GM12873 (cell line): ENCODE results near the gene NR2C1.

Source experiments
- TF ChIP-seq, protein P1 (sequence below): IDR thresholded peaks from 2 replicates; pipeline ENCODE4 v1.5.1; 2012; ENCODE audit warnings: low read depth, mild to moderate bottlenecking, moderate library complexity, low read length, control low read depth; ENCODE audit not compliant: insufficient read depth; ENCODE audit errors: missing control alignments

NR2C1 gene

DNA sequence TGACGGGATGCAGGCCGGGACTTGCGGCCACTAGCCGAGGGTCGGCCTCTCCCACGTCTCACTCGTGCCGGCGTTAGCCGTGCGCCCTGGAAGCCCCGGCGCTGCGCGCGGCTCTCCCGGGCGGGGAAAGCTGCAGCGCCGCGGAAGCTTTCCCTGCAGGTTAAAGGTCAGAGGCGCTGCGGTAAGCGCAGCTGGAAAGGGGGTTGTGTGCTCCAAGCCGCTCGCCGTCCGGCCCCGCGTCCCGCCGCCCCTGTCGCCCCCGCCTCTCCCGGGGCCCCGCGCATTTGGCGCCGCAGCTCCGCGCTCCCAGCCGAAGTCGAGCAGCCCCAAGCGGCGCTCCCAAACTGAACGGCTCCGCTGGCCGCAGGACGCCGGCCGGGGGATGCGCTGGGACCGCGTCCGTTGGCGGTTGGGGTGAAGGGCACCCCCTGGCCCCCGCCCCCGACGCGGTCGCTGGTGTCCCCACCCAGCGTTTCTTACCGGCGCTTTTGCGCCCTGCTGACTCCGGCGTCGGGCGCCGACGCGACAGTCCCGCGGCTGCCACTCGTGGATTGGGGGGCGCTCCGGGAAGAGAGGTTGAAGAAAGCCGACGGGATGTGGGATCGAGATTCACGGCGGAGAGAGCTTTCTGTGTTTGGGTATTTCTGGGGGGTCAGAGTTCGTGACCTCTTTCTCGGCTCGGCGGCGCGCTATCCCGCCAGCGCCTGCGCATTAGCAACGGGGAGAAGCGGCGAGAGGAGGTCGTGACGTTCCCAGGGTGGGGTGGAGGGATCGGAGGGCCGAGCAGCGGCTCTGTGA, at the start of gene NR2C1:
TSS of gene NR2C1 (minus strand) at position 719 of the 798 bp plus-strand sequence. CDS start 6,234 bp downstream, outside the sequence.
- TF ChIP-seq, protein P1, sequence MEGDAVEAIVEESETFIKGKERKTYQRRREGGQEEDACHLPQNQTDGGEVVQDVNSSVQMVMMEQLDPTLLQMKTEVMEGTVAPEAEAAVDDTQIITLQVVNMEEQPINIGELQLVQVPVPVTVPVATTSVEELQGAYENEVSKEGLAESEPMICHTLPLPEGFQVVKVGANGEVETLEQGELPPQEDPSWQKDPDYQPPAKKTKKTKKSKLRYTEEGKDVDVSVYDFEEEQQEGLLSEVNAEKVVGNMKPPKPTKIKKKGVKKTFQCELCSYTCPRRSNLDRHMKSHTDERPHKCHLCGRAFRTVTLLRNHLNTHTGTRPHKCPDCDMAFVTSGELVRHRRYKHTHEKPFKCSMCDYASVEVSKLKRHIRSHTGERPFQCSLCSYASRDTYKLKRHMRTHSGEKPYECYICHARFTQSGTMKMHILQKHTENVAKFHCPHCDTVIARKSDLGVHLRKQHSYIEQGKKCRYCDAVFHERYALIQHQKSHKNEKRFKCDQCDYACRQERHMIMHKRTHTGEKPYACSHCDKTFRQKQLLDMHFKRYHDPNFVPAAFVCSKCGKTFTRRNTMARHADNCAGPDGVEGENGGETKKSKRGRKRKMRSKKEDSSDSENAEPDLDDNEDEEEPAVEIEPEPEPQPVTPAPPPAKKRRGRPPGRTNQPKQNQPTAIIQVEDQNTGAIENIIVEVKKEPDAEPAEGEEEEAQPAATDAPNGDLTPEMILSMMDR, result no peak

DNA sequence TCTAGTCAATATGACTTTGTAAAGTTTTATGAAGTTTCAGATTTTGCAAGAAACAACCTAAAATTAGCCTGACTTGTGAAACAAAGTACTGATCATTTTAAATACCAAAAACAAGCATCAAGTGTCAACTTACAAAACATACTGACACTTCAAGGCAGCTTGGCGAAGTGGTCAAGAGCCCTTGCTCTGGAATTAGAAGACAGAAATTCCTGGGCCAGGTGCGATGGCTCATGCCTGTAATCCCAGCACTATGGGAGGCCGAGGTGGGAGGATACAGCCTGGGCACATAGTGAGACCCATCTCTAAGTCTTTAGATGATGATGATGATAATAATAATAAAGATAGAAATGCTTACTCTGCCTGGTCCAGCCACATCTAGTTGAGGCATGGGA, 45.4 kb upstream of the NR2C1 start:
- TF ChIP-seq, protein P1, result no peak

DNA sequence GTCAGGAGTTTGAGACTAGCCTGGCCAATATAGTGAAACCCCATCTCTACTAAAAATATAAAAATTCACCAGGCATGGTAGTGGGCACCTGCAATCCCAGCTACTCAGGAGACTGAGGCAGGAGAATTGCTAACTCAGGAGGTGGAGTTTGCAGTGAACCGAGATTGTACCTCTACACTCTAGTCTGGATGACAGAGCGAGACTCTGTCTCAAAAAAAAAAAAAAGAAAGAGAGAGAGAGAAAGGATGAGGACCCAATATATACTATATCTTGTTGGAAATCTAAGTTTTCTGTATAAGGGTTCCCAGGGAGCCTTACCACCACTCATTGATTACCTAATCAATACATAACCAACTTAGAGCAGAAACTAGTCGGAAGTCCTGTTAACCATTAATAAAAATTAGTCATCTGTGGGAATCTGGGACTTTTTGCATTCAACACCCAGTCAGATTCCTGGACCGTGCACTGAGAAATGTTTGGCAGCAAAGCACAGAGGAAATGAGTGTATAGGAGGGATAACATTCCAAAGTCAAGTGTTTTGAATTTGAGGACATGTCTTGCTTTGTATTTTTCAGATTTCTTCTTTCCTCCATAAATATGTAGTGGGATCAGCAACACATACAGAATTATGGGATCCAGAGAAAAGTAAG, 44.8 kb upstream of the NR2C1 start:
- TF ChIP-seq, protein P1, result no peak

DNA sequence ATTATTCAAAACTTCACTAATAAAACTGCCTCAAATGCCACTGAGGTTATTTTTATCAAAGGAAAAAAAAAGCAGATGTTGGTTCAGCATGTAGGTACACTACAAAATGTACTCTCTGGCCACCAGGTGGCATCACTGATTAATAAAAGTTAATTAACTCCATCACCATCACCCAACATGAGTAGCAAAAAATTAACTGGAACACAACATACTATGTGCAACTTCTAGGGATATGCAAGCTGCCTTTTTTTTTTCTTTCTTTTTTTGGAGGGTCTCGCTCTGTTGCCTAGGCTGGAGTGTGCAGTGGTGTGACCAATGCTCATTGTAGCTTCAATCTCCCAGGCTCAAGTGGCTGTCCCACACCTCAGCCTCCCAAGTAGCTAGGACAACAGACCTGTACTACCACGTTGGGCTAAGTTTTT, 43.8 kb upstream of the NR2C1 start:
- TF ChIP-seq, protein P1, result peak; percentile 57

DNA sequence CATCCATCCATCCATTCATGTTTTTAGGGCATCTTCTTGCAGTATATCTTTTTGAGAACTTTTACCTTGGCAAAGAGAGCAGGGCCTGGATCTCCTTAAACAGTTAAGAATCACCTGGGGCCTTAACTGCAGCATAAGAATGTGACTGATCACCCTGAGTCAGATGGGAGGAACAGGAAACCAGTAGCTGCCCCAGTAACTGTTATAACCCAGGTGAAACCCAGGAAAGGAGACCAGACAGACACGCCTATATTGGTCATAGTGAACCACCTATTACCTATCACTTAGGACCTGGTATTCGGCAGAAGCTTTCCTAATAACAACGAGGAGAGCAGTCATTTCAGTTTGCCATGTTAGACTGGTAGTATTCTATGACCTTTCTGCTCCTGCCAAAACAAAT, 43.4 kb upstream of the NR2C1 start:
- TF ChIP-seq, protein P1, result no peak

DNA sequence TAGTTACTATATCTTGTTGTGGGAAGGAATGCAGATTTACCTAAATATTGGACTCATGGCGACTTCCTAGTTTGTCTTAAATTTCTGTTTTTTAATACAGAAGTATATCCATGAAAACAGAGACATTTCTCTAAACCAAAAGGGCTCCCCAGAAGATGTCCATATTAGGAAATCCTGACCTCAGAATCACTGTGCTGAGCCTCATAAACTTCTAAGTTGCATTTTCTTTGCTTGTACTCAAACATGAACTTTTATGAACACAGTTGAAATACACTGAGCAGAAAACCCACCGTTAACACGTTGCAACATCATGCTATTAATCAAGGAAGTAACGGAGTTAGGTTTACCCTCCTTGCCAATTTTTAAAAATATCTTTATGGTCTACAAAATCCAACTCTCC, 42.9 kb upstream of the NR2C1 start:
- TF ChIP-seq, protein P1, result no peak

DNA sequence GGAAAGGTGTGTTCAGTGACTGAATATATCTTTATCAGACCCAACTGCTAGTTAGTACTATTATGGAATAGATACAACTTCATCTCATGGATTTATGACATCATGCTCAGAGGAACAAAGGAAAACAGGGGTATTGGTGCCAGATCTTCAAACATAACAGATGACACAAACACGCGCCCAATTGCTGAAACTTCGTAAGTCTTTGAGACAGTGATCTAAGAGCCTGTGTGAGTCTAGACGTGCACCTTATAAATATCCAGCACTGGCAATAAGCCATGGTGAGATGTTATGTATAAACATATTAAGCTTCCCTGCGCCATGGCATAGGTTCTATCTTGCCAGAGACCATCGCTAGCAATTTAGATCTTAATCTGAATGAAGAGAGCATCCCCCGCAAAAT, 42.2 kb upstream of the NR2C1 start:
- TF ChIP-seq, protein P1, result no peak
